Measurements from ENCODE around the gene PTTG1IP. TPM values are rescaled to one million over a fixed set of nuclear protein-coding genes. Genes with fewer than 3 reads are reported as not detected.

The PTTG1IP gene
- total RNA-seq, 4 donors from 2014 or later = 83.1 to 132 (median 114) TPM

DNA sequence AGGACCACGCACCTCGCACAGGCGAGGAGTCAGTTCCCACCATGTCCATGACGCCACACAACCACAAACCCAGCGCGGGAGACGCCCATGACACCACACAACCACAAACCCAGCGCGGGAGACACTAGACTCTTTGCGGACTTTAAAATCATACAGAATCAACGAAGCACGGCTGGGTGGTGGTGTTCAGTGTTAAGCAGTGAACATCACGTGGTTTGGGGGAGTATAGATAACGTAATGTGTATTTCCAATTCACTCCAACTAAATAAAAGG is 19.2 kb downstream of the PTTG1IP start:
- DNase-seq = no peak
- Histone ChIP-seq H3K4me1 (peaks cover 11 to 20% (median 11%) of the 10 kb centered on the region in 3 donors), H3K9me3 (no peaks in the 10 kb centered on the region), H3K27ac (no peak overlapping the region), H3K27me3 (no peaks in the 10 kb centered on the region), H3K4me3 (no peak overlapping the region), H3K36me3 (peaks cover 35 to 99% (median 40%) of the 10 kb centered on the region in 3 donors)
- TF ChIP-seq, protein P1, sequence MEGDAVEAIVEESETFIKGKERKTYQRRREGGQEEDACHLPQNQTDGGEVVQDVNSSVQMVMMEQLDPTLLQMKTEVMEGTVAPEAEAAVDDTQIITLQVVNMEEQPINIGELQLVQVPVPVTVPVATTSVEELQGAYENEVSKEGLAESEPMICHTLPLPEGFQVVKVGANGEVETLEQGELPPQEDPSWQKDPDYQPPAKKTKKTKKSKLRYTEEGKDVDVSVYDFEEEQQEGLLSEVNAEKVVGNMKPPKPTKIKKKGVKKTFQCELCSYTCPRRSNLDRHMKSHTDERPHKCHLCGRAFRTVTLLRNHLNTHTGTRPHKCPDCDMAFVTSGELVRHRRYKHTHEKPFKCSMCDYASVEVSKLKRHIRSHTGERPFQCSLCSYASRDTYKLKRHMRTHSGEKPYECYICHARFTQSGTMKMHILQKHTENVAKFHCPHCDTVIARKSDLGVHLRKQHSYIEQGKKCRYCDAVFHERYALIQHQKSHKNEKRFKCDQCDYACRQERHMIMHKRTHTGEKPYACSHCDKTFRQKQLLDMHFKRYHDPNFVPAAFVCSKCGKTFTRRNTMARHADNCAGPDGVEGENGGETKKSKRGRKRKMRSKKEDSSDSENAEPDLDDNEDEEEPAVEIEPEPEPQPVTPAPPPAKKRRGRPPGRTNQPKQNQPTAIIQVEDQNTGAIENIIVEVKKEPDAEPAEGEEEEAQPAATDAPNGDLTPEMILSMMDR (IDR thresholded peaks at IDR 0.05) = no peak
- no peak for TF ChIP-seq POLR2A (IDR thresholded peaks at IDR 0.05)
- WGBS, 2 donors = 68 to 92% methylated on average over 9 to 10 of the region's 14 CpGs
- intact Hi-C loops (cut with DNase I) = no loop called here

DNA sequence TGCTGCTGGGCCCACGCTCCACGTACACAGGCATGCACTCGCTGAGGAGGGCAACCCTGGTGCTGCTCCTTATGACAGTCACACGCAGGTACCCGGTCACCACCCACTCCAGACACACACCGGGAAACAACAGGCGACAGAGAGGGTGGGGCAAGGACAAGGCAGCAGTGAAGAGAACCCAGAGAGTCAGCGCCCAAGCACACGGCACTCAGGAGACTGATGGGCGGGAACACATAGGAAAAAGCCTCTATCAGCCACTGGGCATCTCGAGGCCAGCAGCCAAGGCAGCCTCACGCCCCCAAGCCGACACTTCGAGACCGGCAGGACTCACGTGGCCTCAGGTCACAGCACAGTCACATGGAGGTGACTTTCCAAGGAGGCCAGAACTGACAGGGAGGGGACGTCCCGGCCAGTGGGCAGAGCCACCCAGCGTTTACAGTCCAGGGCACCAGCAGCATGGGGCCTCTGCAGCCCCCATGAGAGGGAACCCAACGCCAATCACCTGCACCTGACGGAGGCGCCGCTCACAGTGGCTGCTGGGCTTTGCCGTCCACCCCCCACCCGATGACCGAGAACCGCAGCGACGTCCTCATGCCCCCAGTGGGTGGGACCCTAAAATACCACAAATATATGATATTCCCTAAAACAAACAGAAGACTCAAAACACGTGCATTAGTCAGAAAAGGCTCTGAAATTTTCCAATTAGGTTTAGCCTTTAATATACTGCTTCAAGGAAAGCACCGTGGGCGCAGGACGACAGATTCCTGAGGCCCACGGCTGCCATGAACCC is 19.7 kb downstream of the PTTG1IP start:
- Histone ChIP-seq H3K27me3 (no peaks in the 10 kb centered on the region), H3K4me3 (no peak overlapping the region), H3K36me3 (peaks cover 37 to 99% (median 39%) of the 10 kb centered on the region in 3 donors), H3K4me1 (peaks cover 6 to 15% (median 7%) of the 10 kb centered on the region in 3 donors), H3K9me3 (no peaks in the 10 kb centered on the region), H3K27ac (no peak overlapping the region)
- intact Hi-C loops (cut with DNase I) = no loop called here
- 76 to 90% methylated on average over 8 to 14 of the region's 34 CpGs for WGBS, 2 donors
- TF ChIP-seq, protein P1 (IDR thresholded peaks at IDR 0.05) = no peak
- no peak for TF ChIP-seq POLR2A (IDR thresholded peaks at IDR 0.05)
- no peak for DNase-seq

DNA sequence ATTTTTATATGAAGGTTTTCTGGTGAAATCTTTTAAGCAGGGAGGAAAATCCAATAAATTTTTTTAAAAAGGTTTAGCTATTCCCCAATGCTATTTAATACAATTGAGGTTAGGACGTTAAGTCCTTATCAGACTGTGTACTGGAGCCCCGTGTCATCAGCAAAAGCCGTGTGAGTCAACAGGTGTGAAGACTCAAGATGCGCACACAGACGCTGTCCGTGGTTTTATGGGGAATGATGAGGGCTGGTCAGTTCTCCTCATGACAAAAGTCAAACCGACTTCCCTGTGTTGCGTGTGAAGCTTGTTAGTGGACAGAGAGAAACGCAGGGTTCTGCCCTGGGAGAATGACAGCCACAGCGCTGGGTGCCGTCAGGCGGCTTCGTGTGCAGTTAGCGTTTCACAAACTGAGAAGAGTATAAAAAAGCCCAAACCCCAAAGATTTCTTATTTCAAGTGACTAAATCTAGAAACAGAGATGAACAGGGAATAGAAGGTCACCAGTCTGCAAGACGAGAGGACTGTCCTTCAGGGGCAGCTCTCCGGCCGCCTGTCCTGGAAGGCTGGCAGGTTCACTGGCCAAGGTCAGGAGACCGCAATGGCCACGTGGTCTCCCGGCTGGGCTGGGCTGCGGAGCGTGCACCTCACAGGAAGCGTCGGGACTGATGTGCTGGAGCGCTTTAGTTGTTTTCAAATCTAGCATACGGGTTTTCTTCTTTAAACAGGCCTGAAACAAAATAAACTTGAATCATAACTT is 22.4 kb downstream of the PTTG1IP start:
- no peak for DNase-seq
- H3K4me1 ChIP-seq = peaks cover 6 to 13% (median 9%) of the 10 kb centered on the region in 3 donors
- no peaks in the 10 kb centered on the region for H3K9me3 ChIP-seq
- WGBS, 2 donors = 82 to 87% methylated on average over 19 of the region's 26 CpGs
- peaks cover 37 to 77% (median 39%) of the 10 kb centered on the region in 3 donors for H3K36me3 ChIP-seq
- no peak overlapping the region for H3K4me3 ChIP-seq
- TF ChIP-seq, protein P1 (IDR thresholded peaks at IDR 0.05) = no peak
- no peak for TF ChIP-seq POLR2A (IDR thresholded peaks at IDR 0.05)
- peaks cover 0 to under 1% (median 0%) of the 10 kb centered on the region in 4 donors for H3K27me3 ChIP-seq
- intact Hi-C loops (cut with DNase I) = no loop called here
- no peak overlapping the region for H3K27ac ChIP-seq

DNA sequence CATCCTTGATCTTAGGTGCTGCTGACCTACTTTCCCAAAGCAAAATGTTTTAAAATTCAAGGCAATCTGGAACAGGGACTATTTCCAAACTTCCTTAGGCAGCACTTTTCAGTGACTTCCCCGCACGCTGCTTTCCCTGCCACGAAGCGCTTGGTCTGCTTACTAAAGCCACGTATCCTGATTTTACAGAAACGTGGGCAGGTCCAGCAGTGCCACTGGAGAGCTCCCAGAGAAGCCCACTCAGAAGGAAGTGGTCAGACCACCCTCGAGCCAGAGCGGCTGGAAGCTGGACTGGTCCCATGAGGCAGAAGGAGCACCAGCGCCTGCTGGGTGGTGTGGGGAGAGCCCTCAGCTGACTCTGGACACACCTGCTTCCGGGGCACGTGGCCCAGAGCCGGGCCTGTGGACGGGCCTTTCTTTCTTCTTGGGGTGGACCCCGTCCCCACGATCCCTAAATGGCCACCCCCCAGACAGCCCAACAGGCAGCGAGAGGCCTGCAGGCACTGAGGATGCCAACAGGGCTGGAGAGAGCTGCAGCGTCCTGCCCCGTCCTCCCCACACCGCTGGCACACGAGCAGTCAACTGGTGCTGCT is 23.2 kb downstream of the PTTG1IP start:
- H3K4me3 ChIP-seq = no peak overlapping the region
- H3K4me1 ChIP-seq = peaks cover 13 to 21% (median 17%) of the 10 kb centered on the region in 3 donors
- no peak for TF ChIP-seq POLR2A (IDR thresholded peaks at IDR 0.05)
- TF ChIP-seq, protein P1 (IDR thresholded peaks at IDR 0.05) = no peak
- WGBS, 2 donors = 82 to 93% methylated on average over 7 to 12 of the region's 20 CpGs
- no peak for DNase-seq
- no peak overlapping the region for H3K27ac ChIP-seq
- intact Hi-C loops (cut with DNase I) = no loop called here
- H3K9me3 ChIP-seq = no peaks in the 10 kb centered on the region
- peaks cover 36 to 69% (median 39%) of the 10 kb centered on the region in 3 donors for H3K36me3 ChIP-seq
- H3K27me3 ChIP-seq = peaks cover 0 to 8% (median 0%) of the 10 kb centered on the region in 4 donors
